Stimulated activated CD8-positive, alpha-beta memory T cell treated with anti-CD3 and anti-CD28 coated beads, Interleukin-15, amount 100 ng/mL, for 48 hours (primary cell): Measurements from ENCODE around the gene ALDH3A1.

Source experiments
- DNase-seq, 2 donors: peaks; one replicate each; pipeline ENCODE4 v3.0.0-alpha.2; 2020; ENCODE audit warnings: low read depth in 2 of 2

The ALDH3A1 gene

DNA sequence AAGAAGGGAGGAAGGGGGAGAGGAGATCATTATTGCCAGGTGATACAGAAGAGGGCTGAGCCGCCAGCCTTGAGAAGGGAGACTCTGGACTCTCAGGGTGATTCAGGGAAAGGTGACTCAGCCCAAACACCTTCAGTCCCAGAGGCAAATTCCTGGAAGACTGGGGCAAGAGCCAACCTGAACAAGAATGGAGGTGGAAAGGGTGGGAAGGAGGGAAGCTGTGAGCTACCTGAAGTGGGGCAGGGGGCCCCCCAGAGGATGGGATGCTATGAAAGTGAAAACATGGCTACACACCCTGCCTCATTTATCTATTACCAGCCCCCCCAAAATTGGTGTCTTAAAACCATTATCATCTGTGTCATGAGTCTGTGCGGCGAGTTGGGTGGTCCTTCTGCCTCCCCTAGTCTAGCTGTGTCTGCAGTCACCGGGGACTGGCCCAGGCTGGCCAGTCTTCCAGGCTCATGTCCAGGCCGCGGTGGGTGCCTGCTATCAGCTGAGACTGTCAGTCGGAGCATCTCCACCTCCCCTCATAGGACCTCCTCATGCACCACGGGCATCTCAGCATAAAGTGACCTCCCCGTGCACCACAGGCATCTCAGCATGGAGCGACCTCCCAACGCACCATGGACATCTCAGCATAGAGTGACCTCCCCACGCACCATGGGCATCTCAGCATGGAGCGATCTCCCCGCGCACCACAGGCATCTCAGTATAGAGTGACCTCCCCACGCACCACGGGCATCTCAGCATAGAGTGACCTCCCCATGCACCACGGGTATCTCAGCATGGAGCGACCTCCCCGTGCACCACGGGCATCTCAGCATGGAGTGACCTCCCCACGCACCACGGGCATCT lies 28.5 kb downstream of the ALDH3A1 start:
- no peak for DNase-seq

DNA sequence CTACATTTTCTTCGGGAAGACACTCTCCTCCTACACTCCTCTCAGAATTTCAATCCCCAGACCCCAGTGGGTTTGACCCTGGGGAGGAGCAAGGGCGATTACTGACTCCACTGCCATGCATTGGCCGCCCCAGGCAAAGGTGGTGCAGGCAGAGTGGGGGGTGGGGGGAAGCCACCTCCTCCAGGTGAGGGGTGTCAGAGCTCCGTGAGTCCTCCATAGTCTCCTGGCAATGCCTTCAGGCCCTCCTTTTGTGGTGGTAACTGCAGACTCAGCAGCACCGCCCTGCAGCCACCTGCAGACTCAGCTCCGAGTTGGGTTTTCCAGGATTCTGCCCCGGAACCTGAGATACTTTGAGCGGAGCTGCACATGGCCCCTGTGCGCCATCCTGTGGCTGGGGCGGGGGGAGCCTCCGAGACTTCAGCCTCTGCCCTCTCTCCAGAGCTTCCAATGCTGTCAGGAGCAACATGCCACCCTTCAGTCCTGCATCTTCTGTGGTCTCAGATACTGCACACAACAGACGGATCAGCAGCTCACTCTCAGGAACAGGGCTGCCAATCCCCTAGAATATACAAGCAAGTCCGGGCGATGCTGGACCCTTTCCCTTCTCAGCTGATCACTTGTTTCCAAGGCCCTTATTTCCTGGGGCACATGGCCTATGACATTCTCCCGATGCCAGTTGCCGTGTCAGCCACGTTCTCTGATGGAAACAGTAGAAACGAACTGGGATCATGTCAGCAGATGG lies 29.3 kb downstream of the ALDH3A1 start:
- no peak for DNase-seq

DNA sequence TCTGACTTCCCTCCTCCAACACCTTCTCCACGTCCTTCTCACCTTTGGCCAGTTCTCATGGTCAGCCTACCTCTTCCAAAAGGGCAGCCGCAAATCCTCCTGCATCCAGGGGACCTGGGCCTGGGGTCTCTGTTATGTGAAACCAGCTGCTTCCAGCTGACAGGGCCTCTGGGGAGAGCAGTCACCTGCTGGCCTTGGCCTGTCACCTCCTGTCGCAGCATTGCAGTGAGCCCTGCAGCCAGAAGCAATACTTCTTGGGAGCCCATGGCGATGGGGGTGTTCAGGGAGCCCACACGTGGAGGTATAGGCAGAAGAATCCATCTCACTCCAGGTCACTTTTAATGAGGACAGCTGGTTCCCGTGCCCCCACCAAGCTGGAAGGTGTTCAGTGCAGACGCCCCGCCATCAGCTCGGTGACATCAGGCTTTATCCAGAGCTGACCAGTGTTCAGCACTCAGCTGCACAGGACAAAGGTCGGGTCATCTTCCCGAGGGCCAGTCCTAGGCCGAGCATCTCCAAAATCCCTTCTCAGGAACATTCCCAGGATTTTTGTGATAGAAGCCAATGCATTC lies 30.0 kb downstream of the ALDH3A1 start:
- no peak for DNase-seq

DNA sequence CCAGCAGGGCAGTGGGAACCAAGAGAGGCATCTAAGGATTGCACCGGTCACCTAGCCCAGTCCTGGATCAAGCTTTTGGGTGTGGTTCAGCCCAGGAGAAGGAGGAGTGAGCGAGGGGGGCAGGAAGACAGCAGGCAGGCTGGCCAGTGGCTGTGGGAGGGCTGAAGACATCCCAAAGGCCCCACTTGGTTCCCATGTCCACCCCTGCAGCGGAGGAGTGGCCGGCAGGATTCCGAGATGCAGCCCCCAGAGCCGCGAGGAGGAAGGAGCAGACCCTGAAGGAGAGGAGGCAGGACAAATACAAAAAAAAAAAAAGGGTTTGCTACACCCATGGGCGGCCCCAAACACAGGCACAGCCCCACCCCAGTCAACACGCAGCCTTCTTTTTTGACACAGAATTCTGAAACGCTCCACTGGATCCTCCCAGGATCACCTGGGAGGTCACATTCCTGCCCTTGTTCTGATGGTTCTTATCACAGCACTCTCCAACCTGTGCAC lies 30.6 kb downstream of the ALDH3A1 start:
- DNase-seq: no peak

DNA sequence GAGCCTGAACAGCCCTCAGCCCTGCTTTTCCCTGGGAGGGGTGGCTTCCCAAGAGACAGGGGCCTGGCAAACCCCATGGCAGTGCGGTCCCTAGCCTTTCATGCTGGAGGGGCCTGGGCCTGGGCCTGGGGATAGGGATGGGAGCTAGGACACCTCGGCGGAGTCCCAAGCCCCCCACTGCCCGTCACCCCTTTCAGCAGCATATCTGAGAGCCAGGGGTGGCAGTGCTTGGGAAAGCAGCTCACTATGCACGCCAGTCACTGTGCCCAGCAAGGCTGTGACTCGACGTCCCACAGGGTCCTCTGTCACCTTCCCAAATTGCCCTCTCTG lies 31.1 kb downstream of the ALDH3A1 start:
- DNase-seq: no peak

DNA sequence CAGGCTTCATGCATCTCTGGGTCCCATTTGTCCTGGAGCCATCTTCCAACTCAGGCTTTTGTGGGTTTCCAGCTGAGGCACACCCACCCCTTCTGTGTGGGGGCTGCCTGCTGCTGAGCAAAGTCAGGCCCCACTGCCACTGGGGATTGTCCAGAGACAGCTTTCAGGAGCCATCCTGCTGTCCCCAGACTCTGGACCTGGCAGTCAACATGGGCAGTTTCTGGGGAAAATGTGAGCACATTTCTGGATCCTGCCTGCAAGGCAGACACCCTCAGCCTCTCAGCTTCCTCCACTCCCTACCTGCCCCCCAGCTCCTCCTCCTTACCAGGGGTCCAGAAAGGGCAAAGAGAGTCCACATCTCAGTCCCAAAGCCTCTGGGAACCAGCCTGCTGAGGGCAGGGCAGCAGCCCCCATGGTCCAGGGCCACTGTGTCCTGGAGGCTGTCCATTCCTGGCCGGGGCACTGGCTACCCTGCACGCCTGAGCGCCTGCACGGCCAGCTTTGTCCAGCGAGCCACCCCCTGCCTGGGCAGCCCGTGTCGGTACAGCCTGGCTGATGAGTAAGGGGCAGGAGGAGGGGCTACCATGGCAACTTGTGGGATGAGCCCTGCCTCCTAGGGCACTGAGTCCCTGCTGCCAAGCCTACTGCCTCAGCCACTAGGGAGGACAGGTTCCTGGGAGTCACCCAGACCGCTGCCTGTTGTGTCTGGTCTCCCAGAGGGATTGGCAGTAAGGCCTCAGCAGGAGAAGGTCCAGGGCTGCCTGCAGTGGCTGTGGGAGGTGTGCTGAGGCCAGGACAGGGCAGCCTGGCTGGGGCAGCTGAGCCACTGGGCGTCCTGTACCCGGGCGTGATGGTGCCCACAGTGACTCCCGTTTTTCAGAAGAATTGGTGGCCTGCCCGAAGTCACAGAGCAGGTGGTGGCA lies 31.7 kb downstream of the ALDH3A1 start, which contains the start of gene SLC47A2:
Gene SLC47A2, minus strand, starts transcription at position 477 of the 923 bp plus-strand sequence. Its CDS starts 29 bp downstream, at position 448.
- no peak for DNase-seq

DNA sequence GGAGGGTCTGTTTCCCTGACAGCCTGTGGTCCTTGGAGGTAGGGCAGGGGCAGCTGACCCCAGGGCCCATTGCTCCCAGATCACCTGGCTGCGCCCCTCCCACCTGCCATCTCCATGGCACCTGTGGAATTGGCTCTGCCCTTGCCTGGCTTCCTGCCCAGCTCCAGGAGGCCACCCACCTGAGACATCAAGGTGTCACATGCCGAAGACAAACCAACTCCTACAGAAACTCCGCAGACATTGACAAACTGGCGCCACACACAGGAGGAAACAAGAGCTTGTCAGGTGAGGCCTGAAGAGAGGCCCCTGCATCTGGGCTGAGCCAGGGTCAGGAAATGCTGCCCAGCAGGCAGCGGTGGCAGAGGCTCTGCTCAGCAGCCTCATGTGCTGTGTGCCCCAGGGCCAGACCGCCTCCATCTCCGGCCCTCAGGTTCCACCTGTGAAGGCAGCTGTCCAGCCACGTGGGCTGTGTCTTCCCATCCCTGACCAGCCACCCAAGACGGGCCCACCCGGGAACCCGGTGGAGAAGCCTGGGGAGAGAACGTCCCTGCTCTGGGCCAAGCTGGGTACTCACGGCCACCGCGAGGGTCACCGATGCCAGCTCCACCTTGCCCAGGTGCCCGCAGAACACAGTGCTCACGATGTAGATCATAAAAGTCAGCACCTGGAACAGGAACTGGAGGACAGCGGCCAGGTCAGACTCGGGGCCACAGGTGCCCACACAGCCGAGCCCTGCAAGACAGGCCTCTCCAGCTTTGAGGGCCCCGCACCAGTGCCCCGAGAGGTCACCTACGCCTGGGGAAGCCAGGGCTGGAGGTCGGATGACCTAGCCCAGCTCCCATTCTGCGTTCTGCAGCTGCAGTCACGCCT lies 33.3 kb downstream of the ALDH3A1 start:
- DNase-seq: no peak

DNA sequence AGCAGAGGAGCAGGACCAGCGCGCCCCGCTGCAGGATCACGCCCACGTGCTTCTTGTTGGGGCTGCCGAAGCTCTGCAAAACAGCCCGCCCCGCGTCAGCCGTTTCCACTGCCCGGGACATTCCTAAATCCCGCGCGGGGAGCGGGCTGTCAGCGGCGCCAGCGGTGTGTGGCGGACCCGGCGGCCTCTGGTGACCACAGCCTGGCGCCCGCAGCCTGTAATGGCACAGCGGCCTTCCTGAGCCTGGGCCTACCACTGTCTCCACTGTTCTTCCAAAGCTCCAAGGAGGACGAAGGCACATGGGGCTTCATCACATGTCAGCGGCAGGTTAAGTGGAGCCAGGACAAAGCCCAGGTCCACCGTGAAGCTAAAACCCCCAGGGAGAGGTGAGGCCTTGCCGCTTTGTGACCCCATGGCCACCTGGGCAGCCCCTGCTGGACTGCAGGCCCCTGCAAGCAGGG lies 34.2 kb downstream of the ALDH3A1 start:
- DNase-seq: no peak

DNA sequence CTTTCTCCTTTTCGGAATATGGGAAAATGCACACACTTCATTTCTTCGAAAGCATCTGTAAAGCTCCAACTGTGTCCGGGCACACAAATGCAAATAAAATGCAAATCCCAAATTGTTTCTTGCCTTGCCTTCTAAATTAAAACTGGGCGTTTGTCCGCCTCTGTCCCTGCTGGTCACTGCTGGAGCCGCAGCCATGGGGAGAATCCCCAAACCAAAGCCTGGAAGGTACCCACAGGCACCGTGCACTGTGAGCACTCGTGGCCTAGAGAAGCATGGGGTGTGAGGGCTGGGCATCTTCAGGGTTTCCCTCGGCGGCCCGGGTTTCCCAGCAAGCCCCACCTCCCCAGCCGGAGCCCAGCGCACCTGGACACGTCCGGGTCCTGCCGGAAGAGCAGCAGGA lies 34.6 kb downstream of the ALDH3A1 start:
- DNase-seq: no peak

DNA sequence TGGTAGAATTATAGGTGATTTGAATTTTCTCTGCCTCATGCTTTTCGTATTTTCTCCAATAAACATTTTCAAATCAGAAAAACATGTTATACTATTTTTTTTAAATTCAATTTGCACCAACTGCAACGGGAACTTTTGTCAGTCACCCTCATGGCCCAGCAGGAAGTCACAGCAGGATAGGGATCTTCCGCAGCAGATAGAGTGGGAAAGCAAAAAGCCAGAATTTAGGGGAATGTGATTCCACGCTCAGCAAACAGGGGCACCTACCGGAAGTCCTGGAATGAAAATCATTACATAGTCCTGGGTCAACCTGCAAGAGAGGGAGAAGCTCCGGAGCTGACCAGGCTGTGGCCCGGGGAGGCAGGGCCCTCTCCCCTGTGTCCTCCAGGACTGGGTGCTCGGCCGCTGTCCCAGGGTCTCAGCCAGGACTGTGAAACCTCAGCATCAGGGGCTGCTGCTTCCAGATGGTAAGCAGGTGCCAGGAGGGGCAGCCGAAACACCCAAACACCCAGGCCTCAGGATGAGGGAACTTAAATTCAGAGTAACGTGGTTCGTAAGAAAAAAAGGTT lies 35.6 kb downstream of the ALDH3A1 start:
- DNase-seq: no peak

DNA sequence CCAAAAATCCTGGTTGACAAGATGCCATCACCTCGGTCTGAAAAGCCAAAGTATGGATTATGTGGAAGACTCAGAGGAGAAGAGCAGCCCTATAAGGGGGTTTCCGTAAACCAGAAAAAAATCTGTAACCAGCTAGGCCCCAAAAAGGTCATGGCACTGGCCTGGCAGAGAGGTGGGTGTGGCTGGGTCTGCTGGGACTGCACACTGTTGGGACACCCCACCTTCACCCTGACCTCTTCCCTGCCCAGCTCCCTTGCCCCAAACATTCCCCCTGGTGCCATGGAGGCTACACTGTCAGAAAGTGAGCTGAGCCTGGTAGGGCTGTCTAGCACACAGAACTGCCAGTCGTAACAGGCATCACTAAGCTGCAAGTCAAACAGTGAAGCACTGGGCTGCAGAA lies 38.3 kb downstream of the ALDH3A1 start:
- no peak for DNase-seq

DNA sequence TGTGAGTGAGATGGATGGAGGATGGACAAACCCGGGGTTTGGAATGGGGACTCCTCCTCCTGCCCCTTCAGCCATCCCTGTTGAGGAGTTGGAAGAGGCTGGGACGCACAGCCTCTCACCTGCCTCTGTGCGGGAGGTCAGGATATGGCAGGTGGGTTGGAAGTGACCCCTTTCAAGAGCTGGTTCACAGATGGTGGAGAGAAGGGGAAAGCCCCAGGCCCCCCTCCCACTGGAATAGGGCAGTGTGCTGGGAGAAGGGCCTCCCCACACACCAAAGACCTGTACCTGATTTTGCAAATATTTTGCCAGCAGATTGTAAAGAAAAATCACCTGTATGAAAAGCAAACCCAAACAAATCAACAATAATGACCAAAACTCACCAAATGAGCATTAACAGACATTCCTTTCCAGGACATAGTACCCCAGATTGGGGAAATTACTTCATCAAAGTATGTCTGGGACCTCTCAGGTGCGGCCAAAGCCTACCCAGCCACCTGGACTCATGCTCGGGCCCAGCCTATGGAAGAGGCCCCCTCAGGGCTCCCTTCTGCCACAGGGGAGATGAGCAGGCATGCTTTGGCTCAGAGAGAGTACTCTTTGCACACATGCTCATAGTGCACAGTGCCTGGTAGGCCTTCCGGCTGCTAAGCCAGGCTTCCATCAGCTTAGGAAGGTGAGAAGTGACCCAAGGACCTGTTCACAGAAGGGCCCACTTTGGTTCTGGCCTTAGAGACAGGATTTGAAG lies 39.5 kb downstream of the ALDH3A1 start:
- DNase-seq: no peak

DNA sequence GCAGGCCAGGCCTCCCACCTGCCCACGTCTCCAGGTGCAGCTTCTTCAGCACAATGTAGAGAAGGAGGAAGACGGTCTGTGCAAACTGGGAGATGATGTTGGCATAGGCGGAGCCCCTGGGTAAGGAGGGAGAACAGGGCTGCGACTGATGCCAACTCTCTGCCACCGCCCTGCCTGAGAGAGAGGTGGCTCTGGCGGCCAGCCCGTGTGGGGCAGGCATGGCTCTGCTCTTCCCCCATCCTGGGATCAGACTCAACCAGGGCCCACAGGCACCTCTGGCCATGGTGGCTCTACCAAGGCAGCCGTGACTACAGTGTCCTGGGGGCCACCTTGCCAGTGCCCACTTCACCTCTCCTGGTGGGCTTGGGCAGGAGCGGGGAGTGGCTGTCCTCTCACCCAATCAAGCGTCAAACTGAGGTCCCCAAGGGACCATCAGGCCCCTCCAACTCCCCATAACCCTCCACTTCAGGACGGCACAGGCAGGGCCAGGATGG lies 40.3 kb downstream of the ALDH3A1 start:
- DNase-seq: no peak

DNA sequence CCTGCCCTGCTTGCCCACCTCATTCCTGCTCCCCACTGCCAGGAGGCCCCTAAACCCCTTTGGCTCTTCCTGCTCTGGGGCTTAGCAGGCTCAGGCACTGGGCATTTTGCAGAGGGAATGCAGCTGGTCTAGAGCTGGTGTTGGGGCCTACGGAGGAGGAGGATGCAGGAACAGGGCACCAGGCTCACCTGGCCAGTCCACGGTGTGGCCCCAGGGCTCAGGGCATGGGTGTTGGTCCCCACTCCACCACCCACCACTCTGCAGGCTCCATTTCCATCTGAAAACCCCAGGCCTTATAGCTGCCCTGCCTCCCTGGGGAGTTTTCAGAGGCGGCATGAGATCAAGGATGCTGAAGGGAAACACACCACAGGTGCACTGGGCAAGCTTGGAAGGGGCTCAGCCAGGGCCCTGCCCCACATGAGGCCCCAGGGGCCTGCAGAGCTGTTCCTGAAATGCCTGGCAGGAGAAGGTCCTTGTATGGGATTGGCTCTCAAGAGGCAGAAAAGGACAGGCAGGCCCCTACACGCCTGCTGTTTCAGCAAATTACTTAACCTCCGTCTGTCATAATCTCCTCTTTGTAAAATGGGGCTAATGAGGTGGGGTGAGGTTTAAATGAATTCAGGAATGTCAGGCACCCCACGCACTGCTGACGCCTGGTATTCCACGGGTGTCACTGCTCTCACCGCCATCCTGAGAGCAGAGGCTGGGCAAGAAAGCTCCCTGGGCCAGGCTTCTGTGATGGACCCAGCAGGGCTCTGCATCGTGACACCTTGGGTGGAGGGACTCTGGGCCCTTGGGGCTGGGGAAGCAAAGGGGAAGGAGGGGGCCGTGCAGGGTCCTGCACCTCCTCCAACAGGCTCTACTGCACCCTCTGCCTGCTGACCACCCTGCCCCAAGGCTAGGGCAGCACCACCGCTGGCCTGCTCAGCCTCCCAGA lies 41.0 kb downstream of the ALDH3A1 start:
- no peak for DNase-seq

DNA sequence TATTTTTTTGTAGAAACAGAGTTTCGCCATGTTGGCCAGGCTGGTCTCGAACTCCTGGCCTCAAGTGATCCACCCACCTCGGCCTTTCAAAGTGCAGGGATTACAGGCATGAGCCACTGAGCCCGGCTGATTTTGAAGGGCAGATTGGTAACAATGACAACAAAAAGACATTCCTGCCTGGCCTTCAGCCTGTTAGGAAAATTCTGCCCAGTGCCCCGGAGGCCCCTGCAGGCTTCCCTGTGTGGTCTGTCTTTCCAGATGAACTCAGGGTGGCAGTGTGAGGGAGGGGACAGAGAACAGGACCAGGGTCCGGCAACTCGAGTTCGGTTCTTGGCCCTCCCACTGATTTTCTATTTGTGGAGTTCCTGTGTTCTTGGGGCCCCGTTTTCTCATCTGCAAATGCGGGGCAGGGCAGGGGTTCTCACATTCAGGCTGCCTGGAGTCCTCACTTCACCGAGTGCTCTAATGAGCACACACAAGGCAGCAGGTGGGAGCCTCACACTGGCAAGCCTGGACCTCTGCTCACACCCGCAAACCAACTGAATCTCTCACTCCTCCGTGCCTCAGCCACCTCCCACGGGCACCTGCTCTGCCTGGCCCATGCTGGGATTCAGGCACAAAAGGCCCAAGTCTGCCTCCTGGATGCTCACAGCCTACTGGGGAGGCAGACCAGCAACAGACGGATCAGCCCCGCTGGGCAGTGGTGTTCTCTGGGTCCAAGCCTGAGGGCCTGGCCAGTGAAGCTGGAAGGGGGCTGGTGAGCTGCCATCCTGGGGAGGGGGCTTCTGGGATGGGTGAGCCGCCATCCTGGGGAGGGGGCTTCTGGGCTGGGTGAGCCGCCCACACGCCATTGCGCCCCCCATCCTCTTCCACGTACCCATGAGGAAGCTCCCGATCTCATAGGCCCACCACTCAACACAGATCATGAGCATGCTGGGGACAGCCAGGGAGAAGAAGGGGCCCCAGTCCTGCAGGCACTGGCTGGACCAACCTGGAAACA lies 42.0 kb downstream of the ALDH3A1 start:
- no peak for DNase-seq

DNA sequence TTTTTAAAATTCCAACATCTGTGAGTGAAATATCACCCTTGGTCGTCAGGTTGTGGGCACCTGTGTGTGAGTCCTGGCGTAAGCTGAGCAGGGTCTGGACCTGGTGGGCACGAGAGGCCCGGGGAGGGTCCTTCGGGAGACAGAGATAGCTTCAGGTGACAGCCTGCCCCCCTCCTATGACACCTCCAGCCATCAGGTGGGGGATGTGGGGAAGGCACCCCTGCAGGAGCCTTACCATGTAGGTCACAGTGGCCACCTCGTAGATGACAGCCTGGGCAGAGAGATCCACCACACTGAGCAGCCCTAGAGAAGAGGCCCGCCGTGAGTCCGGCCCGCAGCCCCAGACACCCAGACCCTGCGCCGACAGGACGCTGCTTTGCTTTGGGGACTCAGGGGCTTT lies 42.9 kb downstream of the ALDH3A1 start:
- DNase-seq: no peak
